Measurements from ENCODE around the gene TMEM86B. TPM values are rescaled to one million over a fixed set of nuclear protein-coding genes. Genes with fewer than 3 reads are reported as not detected.

Gene TMEM86B
- total RNA-seq, 3 donors from 2014 or later, result 5.8 to 6.9 (median 6.2) TPM

DNA sequence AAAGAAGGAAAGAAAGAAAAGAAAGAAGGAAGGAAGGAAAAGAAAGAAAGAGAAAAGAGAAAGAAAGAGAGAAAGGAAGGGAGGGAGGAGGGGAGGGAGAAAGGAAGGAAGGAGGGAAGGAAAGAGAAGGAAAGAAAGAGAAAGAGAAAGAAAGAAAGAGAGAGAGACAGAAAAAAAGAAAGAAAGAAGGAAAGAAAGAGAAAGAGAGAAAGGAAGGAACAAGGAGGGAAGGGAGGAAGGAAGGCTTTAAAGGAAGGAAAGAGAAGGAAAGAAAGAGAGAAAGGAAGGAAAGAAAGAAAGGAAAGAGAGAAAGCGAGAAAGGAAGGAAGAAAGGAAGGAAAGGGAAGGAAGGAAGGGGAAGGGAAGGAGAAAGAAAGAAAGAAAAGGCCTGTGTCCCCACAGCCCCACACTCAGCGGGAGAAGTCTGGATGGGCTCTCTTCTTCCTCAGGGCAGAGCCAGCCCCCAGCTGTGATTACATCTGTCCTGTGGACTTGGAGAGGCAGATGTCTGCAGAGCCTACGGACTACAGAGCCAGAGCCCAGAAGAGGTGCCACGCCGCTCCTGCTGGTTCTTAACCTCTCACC lies 28.9 kb downstream of the TMEM86B start:
- ATAC-seq (no peak), DNase-seq (no peak)
- Mint-ChIP-seq H3K9me3 (no peaks in the 10 kb centered on the region), H3K36me3 (ENCODE audit: insufficient read depth) (no peaks in the 10 kb centered on the region), H3K27me3 (ENCODE audit: low read depth) (peaks cover 29% of the 10 kb centered on the region), H3K4me3 (no peak overlapping the region), H3K4me1 (ENCODE audit: low read depth) (no peaks in the 10 kb centered on the region)

DNA sequence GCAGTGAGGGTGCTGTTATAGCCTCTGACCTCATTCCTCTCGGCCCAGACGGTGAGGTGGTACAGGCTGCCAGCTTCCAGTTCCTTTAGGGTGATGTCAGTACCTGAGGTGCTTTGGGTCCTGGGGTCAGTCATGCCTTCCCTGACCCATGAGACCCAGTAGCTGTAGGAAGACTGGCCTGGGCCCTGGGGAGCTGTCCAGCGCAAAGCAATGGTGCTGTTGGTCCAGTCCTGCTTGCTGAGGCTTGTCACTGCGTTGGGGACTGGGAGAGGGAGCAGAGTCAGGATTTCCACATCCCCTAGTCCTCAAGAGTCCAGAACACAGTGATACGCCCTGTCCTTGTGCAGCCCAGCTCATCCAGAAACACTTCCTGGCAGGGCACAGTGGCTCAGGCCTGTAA lies 29.9 kb downstream of the TMEM86B start:
- H3K4me1 Mint-ChIP-seq (ENCODE audit: low read depth), result no peaks in the 10 kb centered on the region
- no peak for DNase-seq
- peaks cover 24% of the 10 kb centered on the region for H3K27me3 Mint-ChIP-seq (ENCODE audit: low read depth)
- H3K9me3 Mint-ChIP-seq, result no peaks in the 10 kb centered on the region
- no peaks in the 10 kb centered on the region for H3K36me3 Mint-ChIP-seq (ENCODE audit: insufficient read depth)
- no peak overlapping the region for H3K4me3 Mint-ChIP-seq
- no peak for ATAC-seq

DNA sequence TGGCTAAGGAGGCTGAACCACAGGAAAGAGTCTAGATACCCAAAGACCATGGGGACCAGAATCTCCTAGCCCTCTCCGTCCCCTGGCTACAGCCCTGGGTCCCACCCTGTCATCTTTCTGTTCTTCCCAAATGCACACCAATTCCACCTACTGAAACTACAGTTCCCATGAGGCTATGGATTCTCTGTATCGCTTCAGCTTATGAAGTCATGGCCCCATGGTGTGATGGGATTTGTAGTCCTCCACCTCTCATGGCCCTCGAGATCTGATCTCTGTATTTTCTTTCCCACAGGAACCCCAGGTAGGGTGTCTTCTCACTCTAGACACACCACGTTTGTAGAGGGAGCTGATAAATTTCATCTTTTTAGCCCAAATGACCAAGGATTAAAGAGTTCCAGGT lies 31.0 kb downstream of the TMEM86B start:
- Mint-ChIP-seq H3K4me3 (no peak overlapping the region), H3K9me3 (no peaks in the 10 kb centered on the region), H3K27me3 (ENCODE audit: low read depth) (peaks cover 21% of the 10 kb centered on the region), H3K36me3 (ENCODE audit: insufficient read depth) (no peaks in the 10 kb centered on the region), H3K4me1 (ENCODE audit: low read depth) (no peaks in the 10 kb centered on the region)
- ATAC-seq (no peak), DNase-seq (no peak)

DNA sequence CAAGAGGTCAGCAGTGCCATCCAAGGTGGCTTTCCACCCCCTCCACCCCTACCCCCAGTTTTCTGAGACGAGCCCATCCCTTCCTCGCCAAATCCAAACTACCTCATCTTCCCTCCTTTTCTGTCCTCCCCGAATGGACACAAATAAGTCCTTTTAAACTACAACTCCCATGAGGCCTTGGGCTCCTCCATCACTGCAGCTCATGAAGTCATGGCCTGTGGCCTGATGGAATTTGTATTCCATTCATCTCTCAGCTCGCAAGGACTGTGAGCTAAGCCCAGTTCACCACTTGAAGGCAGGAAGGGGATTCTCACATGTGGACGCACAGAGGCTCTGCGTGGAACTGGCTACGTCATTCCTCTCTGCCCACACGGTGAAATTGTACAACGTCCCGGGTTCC lies 31.8 kb downstream of the TMEM86B start:
- H3K4me3 Mint-ChIP-seq, result no peak overlapping the region
- DNase-seq (no peak), ATAC-seq (no peak)
- peaks cover 21% of the 10 kb centered on the region for H3K27me3 Mint-ChIP-seq (ENCODE audit: low read depth)
- no peaks in the 10 kb centered on the region for H3K9me3 Mint-ChIP-seq
- no peaks in the 10 kb centered on the region for H3K4me1 Mint-ChIP-seq (ENCODE audit: low read depth)
- H3K36me3 Mint-ChIP-seq (ENCODE audit: insufficient read depth), result no peaks in the 10 kb centered on the region

GRCh38 chr19:55193481-55193880 lies 35.1 kb downstream of the TMEM86B start:
- DNase-seq, result no peak
- no peak for ATAC-seq
- Mint-ChIP-seq H3K9me3 (no peaks in the 10 kb centered on the region), H3K4me1 (ENCODE audit: low read depth) (peaks cover 3% of the 10 kb centered on the region), H3K36me3 (ENCODE audit: insufficient read depth) (no peaks in the 10 kb centered on the region), H3K4me3 (no peak overlapping the region), H3K27me3 (ENCODE audit: low read depth) (peaks cover 16% of the 10 kb centered on the region)

GRCh38 chr19:55189403-55189835 lies 39.1 kb downstream of the TMEM86B start:
- Mint-ChIP-seq H3K36me3 (ENCODE audit: insufficient read depth) (no peaks in the 10 kb centered on the region), H3K27me3 (ENCODE audit: low read depth) (peaks cover 23% of the 10 kb centered on the region), H3K4me1 (ENCODE audit: low read depth) (peaks cover 4% of the 10 kb centered on the region), H3K9me3 (no peaks in the 10 kb centered on the region), H3K4me3 (no peak overlapping the region)
- ATAC-seq, result no peak
- DNase-seq, result no peak

- H3K27me3 Mint-ChIP-seq (ENCODE audit: low read depth), result peaks cover 23% of the 10 kb centered on the region
- no peaks in the 10 kb centered on the region for H3K36me3 Mint-ChIP-seq (ENCODE audit: insufficient read depth)
- no peaks in the 10 kb centered on the region for H3K9me3 Mint-ChIP-seq
- peaks cover 4% of the 10 kb centered on the region for H3K4me1 Mint-ChIP-seq (ENCODE audit: low read depth)
- H3K4me3 Mint-ChIP-seq, result no peak overlapping the region
- no peak for ATAC-seq
- DNase-seq, result no peak
Measured at GRCh38 chr19:55188625-55189024, 39.9 kb downstream of the TMEM86B start.

- Mint-ChIP-seq H3K27me3 (ENCODE audit: low read depth) (peaks cover 32% of the 10 kb centered on the region), H3K36me3 (ENCODE audit: insufficient read depth) (no peaks in the 10 kb centered on the region), H3K9me3 (no peaks in the 10 kb centered on the region), H3K4me3 (no peak overlapping the region), H3K4me1 (ENCODE audit: low read depth) (peaks cover 4% of the 10 kb centered on the region)
- no peak for ATAC-seq
- no peak for DNase-seq
Measured at GRCh38 chr19:55186080-55186479, 42.5 kb downstream of the TMEM86B start.

- ATAC-seq (no peak), DNase-seq (no peak)
- H3K27me3 Mint-ChIP-seq (ENCODE audit: low read depth), result peaks cover 65% of the 10 kb centered on the region
- H3K4me1 Mint-ChIP-seq (ENCODE audit: low read depth), result peaks cover 20% of the 10 kb centered on the region
- H3K36me3 Mint-ChIP-seq (ENCODE audit: insufficient read depth), result no peaks in the 10 kb centered on the region
- H3K4me3 Mint-ChIP-seq, result no peak overlapping the region
- no peaks in the 10 kb centered on the region for H3K9me3 Mint-ChIP-seq
Measured at GRCh38 chr19:55181740-55182139, 46.8 kb downstream of the TMEM86B start.

DNA sequence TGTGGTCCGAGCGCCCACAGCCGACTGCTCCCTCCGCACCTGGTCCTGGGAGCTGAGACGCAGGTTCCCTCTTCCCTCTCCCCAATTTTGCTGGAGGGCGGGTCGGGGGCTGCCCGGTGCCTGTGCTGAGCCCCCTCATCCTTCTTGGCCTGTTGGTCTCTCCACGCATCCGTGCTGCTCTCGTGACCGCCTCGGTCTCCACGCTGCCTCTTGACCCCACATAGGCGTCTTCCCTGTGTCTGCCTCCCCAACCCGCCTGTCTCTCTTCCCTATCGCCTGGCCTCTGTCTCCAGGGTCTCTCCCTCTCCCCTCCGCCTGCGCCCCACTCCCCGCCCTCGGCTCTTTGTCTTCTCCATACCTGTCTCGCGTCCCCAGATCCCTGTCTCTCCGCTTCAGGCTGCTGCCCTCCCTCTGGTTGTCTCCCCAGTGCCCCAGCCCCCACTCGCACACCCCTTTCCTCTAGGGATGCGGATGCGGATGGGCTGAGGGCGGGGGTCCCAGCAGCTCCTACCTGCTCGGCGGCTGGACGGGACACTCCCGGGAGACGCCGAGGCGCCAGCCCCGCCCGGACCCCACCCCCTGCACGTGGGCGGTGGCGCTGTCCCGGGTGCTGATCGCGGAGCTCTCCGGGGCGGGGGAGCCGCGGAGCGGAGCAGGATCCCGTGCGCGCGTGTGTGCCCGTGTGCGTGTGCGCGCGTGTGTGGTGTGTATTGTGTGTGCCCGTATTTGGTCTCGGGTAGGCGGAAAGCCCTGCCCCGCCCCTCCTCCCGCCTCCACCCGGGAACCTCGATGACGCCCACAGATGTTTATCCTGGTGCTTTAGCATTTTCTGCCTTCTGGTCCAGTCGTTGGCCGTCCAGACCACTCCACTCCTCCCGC lies 48.7 kb downstream of the TMEM86B start, which contains the start of gene SYT5:
Gene SYT5, minus strand, starts transcription at position 684 of the 879 bp plus-strand sequence. CDS start 1,248 bp downstream, outside the sequence.
- DNase-seq, result peak; percentile 54
- H3K4me3 Mint-ChIP-seq, result peak within 1 kb of the TSS; percentile 73
- no peaks in the 10 kb centered on the region for H3K36me3 Mint-ChIP-seq (ENCODE audit: insufficient read depth)
- H3K4me1 Mint-ChIP-seq (ENCODE audit: low read depth), result peaks cover 20% of the 10 kb centered on the region
- ATAC-seq, result peak; percentile 58 to 66
- H3K27me3 Mint-ChIP-seq (ENCODE audit: low read depth), result peaks cover 70% of the 10 kb centered on the region
- no peaks in the 10 kb centered on the region for H3K9me3 Mint-ChIP-seq

GRCh38 chr19:55178781-55179599 lies 49.6 kb downstream of the TMEM86B start:
- Mint-ChIP-seq H3K36me3 (ENCODE audit: insufficient read depth) (no peaks in the 10 kb centered on the region), H3K27me3 (ENCODE audit: low read depth) (peaks cover 74% of the 10 kb centered on the region), H3K9me3 (no peaks in the 10 kb centered on the region), H3K4me3 (peak overlapping the region; percentile 73), H3K4me1 (ENCODE audit: low read depth) (peaks cover 27% of the 10 kb centered on the region)
- DNase-seq (peak; percentile 85), ATAC-seq (peak; percentile 87)

Other genes starting within 250 kb of the TMEM86B start
- gene GP6, start 190.5 kb downstream of the TMEM86B start, total RNA-seq, result under 1 TPM in 2 of 3 donors, not detected in 1; 0.26 to 0.53 TPM
- gene RDH13, start 165.6 kb downstream of the TMEM86B start, total RNA-seq, result 10 to 100 TPM; 19.2 to 40.7 (median 19.5) TPM
- 1 to 10 TPM in 1 of 3 donors, under 1 TPM in 2; 0.53 to 1.2 (median 0.87) TPM for gene EPS8L1, start 152.9 kb downstream of the TMEM86B start, total RNA-seq
- 100 to 1,000 TPM in 2 of 3 donors, 10 to 100 TPM in 1; 95.6 to 105 (median 104) TPM for gene PPP1R12C, start 111.1 kb downstream of the TMEM86B start, total RNA-seq
- gene TNNT1, start 79.6 kb downstream of the TMEM86B start, total RNA-seq, result not detected
- gene TNNI3, start 71.0 kb downstream of the TMEM86B start, total RNA-seq, result not detected
- under 1 TPM in 2 of 3 donors, not detected in 1; 0.25 to 0.45 TPM for gene DNAAF3, start 62.1 kb downstream of the TMEM86B start, total RNA-seq
- gene SYT5, start 48.5 kb downstream of the TMEM86B start, total RNA-seq, result not detected
- under 1 TPM; 0.11 to 0.38 (median 0.11) TPM for gene PTPRH, start 19.3 kb downstream of the TMEM86B start, total RNA-seq
- 100 to 1,000 TPM; 256 to 326 (median 285) TPM for gene PPP6R1, start 30.3 kb upstream of the TMEM86B start, total RNA-seq
- 100 to 1,000 TPM; 113 to 139 (median 121) TPM for gene HSPBP1, start 51.3 kb upstream of the TMEM86B start, total RNA-seq
- 1 to 10 TPM; 4.0 to 6.5 (median 5.0) TPM for gene BRSK1, start 55.2 kb upstream of the TMEM86B start, total RNA-seq
- not detected for gene TMEM150B, start 96.6 kb upstream of the TMEM86B start, total RNA-seq
- 1 to 10 TPM; 8.1 to 9.2 (median 8.6) TPM for gene KMT5C, start 111.1 kb upstream of the TMEM86B start, total RNA-seq
- not detected for gene COX6B2, start 126.0 kb upstream of the TMEM86B start, total RNA-seq
- gene GARIN5B, start 134.5 kb upstream of the TMEM86B start, total RNA-seq, result not detected
- under 1 TPM; 0.18 to 0.46 (median 0.35) TPM for gene IL11, start 141.7 kb upstream of the TMEM86B start, total RNA-seq
- gene TMEM190, start 148.1 kb upstream of the TMEM86B start, total RNA-seq, result not detected
- 1 to 10 TPM; 6.1 to 8.8 (median 8.4) TPM for gene TMEM238, start 155.5 kb upstream of the TMEM86B start, total RNA-seq
- gene RPL28, start 157.2 kb upstream of the TMEM86B start, total RNA-seq, result 1,000 to 10,000 TPM; 3,242 to 3,402 (median 3,363) TPM
- 100 to 1,000 TPM; 226 to 281 (median 237) TPM for gene UBE2S, start 179.0 kb upstream of the TMEM86B start, total RNA-seq
- not detected for gene SHISA7, start 214.5 kb upstream of the TMEM86B start, total RNA-seq
- gene ISOC2, start 232.9 kb upstream of the TMEM86B start, total RNA-seq, result 10 to 100 TPM; 63.2 to 65.1 (median 64.5) TPM
- gene C19orf85, start 236.0 kb upstream of the TMEM86B start, total RNA-seq, result not detected
- gene ZNF628, start 247.9 kb upstream of the TMEM86B start, total RNA-seq, result 10 to 100 TPM; 11.0 to 12.6 (median 12.1) TPM